WTC11 (cell line): ENCODE measurements around the gene RAPGEF2.

Experiments used
- CREB1 ChIP-seq: sonication (generic); formaldehyde crosslinking; IDR thresholded peaks from 2 replicates; pipeline ENCODE4 v1.8.0; 2023; ENCODE audit warnings: mild to moderate bottlenecking, missing genetic modification reagents
- ESRRA ChIP-seq: sonication (generic); formaldehyde crosslinking; IDR thresholded peaks from 2 replicates; pipeline ENCODE4 v1.8.1; 2022; ENCODE audit warnings: mild to moderate bottlenecking, missing genetic modification reagents, borderline replicate concordance
- FOXJ3 ChIP-seq: sonication (generic); formaldehyde crosslinking; IDR thresholded peaks from 2 replicates; pipeline ENCODE4 v1.9.0; 2021; ENCODE audit warnings: missing genetic modification reagents, mild to moderate bottlenecking, borderline replicate concordance
- JAZF1 ChIP-seq: fragments of 250-450 bp; sonication (Bioruptor Pico); IDR thresholded peaks from 2 replicates; pipeline ENCODE4 v1.9.0; 2021; ENCODE audit warnings: moderate library complexity, mild to moderate bottlenecking, inconsistent platforms
- JUN ChIP-seq: sonication (generic); formaldehyde crosslinking; IDR thresholded peaks from 2 replicates; pipeline ENCODE4 v1.8.0; 2023; ENCODE audit warnings: mild to moderate bottlenecking, missing genetic modification reagents
- OVOL2 ChIP-seq: fragments of 250-450 bp; sonication (Bioruptor Pico); IDR thresholded peaks from 2 replicates; pipeline ENCODE4 v1.9.0; 2021; ENCODE audit warnings: mild to moderate bottlenecking, borderline replicate concordance
- TEAD4 ChIP-seq: sonication (generic); formaldehyde crosslinking; IDR thresholded peaks from 2 replicates; pipeline ENCODE4 v1.8.0; 2022; ENCODE audit warnings: mild to moderate bottlenecking, missing genetic modification reagents
- ZNF263 ChIP-seq: sonication (generic); formaldehyde crosslinking; IDR thresholded peaks from 2 replicates; pipeline ENCODE4 v1.8.1; 2022; ENCODE audit warnings: low read depth, mild to moderate bottlenecking, moderate library complexity, missing genetic modification reagents
- TF ChIP-seq, protein P1 (sequence below): fragments of 200-600 bp; IDR thresholded peaks from 2 replicates; pipeline ENCODE4 v1.8.0; 2022; ENCODE audit warnings: antibody characterized with exemption
- TF ChIP-seq, protein P2 (sequence below): sonication (generic); formaldehyde crosslinking; conservative IDR thresholded peaks from 2 replicates; pipeline ENCODE4 v1.8.1; 2022; ENCODE audit warnings: mild to moderate bottlenecking, missing genetic modification reagents
- TF ChIP-seq, protein P3 (sequence below): sonication (generic); formaldehyde crosslinking; IDR thresholded peaks from 2 replicates; pipeline ENCODE4 v1.8.1; 2022; ENCODE audit warnings: mild to moderate bottlenecking, missing genetic modification reagents, moderate library complexity, borderline replicate concordance
- TF ChIP-seq, protein P4 (sequence below): sonication (generic); formaldehyde crosslinking; IDR thresholded peaks from 2 replicates; pipeline ENCODE4 v1.8.0; 2022; ENCODE audit warnings: mild to moderate bottlenecking, missing genetic modification reagents
- TF ChIP-seq, protein P5 (sequence below): sonication (generic); formaldehyde crosslinking; IDR thresholded peaks from 2 replicates; pipeline ENCODE4 v1.8.1; 2023; ENCODE audit warnings: mild to moderate bottlenecking, missing genetic modification reagents
- TF ChIP-seq, protein P6 (sequence below): sonication (generic); formaldehyde crosslinking; IDR thresholded peaks from 2 replicates; pipeline ENCODE4 v1.8.1; 2023; ENCODE audit warnings: mild to moderate bottlenecking, missing genetic modification reagents, borderline replicate concordance

DNA sequence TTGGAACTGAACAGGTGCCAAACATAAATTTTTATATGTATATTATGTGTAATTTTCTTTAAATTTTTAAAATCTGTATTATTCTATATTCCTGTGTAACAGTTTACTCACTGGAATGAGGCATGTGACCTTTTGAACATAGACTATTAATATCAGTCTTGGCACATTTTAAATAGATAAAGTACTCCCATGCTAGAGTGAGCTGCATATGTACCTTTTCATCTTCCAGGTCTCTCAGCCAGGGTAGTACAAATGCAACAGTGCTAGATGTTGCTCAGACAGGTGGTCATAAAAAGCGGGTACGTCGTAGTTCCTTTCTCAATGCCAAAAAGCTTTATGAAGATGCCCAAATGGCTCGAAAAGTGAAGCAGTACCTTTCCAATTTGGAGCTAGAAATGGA is 242.0 kb downstream of the RAPGEF2 start:
- TF ChIP-seq TEAD4 (CRISPR knock-in tag) (no peak), FOXJ3 (CRISPR knock-in tag) (no peak), CREB1 (CRISPR knock-in tag) (no peak), JUN (CRISPR knock-in tag) (no peak), JAZF1 (CRISPR knock-in tag) (no peak), ZNF263 (CRISPR knock-in tag) (no peak), OVOL2 (CRISPR knock-in tag) (no peak), ESRRA (CRISPR knock-in tag) (no peak)
- TF ChIP-seq, protein P1, sequence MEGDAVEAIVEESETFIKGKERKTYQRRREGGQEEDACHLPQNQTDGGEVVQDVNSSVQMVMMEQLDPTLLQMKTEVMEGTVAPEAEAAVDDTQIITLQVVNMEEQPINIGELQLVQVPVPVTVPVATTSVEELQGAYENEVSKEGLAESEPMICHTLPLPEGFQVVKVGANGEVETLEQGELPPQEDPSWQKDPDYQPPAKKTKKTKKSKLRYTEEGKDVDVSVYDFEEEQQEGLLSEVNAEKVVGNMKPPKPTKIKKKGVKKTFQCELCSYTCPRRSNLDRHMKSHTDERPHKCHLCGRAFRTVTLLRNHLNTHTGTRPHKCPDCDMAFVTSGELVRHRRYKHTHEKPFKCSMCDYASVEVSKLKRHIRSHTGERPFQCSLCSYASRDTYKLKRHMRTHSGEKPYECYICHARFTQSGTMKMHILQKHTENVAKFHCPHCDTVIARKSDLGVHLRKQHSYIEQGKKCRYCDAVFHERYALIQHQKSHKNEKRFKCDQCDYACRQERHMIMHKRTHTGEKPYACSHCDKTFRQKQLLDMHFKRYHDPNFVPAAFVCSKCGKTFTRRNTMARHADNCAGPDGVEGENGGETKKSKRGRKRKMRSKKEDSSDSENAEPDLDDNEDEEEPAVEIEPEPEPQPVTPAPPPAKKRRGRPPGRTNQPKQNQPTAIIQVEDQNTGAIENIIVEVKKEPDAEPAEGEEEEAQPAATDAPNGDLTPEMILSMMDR = no peak
- TF ChIP-seq, protein P2, sequence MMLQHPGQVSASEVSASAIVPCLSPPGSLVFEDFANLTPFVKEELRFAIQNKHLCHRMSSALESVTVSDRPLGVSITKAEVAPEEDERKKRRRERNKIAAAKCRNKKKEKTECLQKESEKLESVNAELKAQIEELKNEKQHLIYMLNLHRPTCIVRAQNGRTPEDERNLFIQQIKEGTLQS (CRISPR knock-in tag) = no peak
- TF ChIP-seq, protein P3, sequence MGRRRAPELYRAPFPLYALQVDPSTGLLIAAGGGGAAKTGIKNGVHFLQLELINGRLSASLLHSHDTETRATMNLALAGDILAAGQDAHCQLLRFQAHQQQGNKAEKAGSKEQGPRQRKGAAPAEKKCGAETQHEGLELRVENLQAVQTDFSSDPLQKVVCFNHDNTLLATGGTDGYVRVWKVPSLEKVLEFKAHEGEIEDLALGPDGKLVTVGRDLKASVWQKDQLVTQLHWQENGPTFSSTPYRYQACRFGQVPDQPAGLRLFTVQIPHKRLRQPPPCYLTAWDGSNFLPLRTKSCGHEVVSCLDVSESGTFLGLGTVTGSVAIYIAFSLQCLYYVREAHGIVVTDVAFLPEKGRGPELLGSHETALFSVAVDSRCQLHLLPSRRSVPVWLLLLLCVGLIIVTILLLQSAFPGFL (CRISPR knock-in tag) = no peak
- TF ChIP-seq, protein P4, sequence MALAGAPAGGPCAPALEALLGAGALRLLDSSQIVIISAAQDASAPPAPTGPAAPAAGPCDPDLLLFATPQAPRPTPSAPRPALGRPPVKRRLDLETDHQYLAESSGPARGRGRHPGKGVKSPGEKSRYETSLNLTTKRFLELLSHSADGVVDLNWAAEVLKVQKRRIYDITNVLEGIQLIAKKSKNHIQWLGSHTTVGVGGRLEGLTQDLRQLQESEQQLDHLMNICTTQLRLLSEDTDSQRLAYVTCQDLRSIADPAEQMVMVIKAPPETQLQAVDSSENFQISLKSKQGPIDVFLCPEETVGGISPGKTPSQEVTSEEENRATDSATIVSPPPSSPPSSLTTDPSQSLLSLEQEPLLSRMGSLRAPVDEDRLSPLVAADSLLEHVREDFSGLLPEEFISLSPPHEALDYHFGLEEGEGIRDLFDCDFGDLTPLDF (CRISPR knock-in tag) = no peak
- TF ChIP-seq, protein P5, sequence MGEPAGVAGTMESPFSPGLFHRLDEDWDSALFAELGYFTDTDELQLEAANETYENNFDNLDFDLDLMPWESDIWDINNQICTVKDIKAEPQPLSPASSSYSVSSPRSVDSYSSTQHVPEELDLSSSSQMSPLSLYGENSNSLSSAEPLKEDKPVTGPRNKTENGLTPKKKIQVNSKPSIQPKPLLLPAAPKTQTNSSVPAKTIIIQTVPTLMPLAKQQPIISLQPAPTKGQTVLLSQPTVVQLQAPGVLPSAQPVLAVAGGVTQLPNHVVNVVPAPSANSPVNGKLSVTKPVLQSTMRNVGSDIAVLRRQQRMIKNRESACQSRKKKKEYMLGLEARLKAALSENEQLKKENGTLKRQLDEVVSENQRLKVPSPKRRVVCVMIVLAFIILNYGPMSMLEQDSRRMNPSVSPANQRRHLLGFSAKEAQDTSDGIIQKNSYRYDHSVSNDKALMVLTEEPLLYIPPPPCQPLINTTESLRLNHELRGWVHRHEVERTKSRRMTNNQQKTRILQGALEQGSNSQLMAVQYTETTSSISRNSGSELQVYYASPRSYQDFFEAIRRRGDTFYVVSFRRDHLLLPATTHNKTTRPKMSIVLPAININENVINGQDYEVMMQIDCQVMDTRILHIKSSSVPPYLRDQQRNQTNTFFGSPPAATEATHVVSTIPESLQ (CRISPR knock-in tag) = no peak
- TF ChIP-seq, protein P6, sequence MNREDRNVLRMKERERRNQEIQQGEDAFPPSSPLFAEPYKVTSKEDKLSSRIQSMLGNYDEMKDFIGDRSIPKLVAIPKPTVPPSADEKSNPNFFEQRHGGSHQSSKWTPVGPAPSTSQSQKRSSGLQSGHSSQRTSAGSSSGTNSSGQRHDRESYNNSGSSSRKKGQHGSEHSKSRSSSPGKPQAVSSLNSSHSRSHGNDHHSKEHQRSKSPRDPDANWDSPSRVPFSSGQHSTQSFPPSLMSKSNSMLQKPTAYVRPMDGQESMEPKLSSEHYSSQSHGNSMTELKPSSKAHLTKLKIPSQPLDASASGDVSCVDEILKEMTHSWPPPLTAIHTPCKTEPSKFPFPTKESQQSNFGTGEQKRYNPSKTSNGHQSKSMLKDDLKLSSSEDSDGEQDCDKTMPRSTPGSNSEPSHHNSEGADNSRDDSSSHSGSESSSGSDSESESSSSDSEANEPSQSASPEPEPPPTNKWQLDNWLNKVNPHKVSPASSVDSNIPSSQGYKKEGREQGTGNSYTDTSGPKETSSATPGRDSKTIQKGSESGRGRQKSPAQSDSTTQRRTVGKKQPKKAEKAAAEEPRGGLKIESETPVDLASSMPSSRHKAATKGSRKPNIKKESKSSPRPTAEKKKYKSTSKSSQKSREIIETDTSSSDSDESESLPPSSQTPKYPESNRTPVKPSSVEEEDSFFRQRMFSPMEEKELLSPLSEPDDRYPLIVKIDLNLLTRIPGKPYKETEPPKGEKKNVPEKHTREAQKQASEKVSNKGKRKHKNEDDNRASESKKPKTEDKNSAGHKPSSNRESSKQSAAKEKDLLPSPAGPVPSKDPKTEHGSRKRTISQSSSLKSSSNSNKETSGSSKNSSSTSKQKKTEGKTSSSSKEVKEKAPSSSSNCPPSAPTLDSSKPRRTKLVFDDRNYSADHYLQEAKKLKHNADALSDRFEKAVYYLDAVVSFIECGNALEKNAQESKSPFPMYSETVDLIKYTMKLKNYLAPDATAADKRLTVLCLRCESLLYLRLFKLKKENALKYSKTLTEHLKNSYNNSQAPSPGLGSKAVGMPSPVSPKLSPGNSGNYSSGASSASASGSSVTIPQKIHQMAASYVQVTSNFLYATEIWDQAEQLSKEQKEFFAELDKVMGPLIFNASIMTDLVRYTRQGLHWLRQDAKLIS (CRISPR knock-in tag) = no peak
